ENCODE measurements around the gene VMP1.

The VMP1 gene

GRCh38 chr17:59702304-59702703, 5.2 kb upstream of the VMP1 start:
- TF ChIP-seq ZFX (IDR thresholded peaks at IDR 0.05) (no peak), CTCF (conservative IDR thresholded peaks at IDR 0.05) (no peak)

DNA sequence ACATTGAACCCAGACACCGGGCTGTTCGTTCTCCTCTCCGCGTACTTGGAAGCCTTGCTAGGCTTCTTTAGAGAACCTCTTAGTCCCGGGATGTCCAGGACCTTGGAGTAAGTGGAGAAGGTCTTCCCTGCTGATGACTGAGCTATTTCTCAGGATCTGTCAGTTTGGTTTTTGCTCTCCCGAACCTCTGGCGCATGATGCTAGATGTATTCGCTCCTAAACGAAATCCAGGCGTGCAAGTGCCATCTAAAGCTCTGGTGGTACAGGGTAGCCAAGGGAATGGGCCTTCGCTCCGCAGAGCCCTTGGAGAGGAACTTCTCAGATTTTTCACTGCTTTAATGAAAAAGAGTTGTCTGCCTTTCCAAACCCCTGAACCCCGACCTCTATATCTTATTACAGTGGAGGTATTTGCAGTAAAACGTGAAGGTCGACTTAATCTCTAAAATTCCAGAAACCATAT, 547 bp downstream of the VMP1 start:
- TF ChIP-seq CTCF (conservative IDR thresholded peaks at IDR 0.05) (no peak), ZFX (IDR thresholded peaks at IDR 0.05) (no peak)
- peak overlapping the region; percentile 89 for H3K27ac ChIP-seq

More at GRCh38 chr17:59702304-59702703, 5.2 kb upstream of the VMP1 start:
- H3K27ac ChIP-seq, result no peak overlapping the region

GRCh38 chr17:59711936-59712335, 4.5 kb downstream of the VMP1 start:
- TF ChIP-seq CTCF (conservative IDR thresholded peaks at IDR 0.05) (no peak), ZFX (IDR thresholded peaks at IDR 0.05) (no peak)

DNA sequence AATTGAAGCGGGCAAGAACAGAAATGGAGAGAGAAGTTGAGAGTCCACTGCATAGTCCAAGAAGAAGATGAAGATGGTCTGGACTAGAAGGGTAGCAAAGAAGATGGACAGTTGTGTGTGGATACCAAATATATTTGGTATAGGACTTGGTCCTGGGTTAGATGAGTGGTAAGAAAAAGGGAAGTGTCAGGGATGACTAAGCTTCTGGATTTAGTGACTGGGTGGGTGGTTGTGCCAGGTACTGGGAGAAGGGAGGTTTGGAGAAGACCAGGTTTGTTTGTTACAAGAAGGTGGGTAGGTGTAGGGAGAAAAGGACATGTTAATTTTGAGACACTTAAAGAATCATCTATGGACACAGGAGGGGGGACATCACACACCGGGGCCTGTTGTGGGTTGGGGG, 5.4 kb downstream of the VMP1 start:
- TF ChIP-seq ZFX (IDR thresholded peaks at IDR 0.05) (no peak), CTCF (conservative IDR thresholded peaks at IDR 0.05) (no peak)
- H3K27ac ChIP-seq, result no peak overlapping the region

More at GRCh38 chr17:59711936-59712335, 4.5 kb downstream of the VMP1 start:
- no peak overlapping the region for H3K27ac ChIP-seq

GRCh38 chr17:59714255-59714654, 6.8 kb downstream of the VMP1 start:
- H3K27ac ChIP-seq, result no peak overlapping the region
- TF ChIP-seq ZFX (IDR thresholded peaks at IDR 0.05), result no peak
- TF ChIP-seq CTCF (conservative IDR thresholded peaks at IDR 0.05), result no peak

GRCh38 chr17:59716427-59716826, 9.0 kb downstream of the VMP1 start:
- TF ChIP-seq CTCF (conservative IDR thresholded peaks at IDR 0.05) (no peak), ZFX (IDR thresholded peaks at IDR 0.05) (no peak)
- H3K27ac ChIP-seq, result no peak overlapping the region

- no peak overlapping the region for H3K27ac ChIP-seq
- TF ChIP-seq ZFX (IDR thresholded peaks at IDR 0.05) (no peak), CTCF (conservative IDR thresholded peaks at IDR 0.05) (no peak)
These were observed 12.1 kb downstream of the VMP1 start for GRCh38 chr17:59719526-59719925.
